ENCODE data around the gene SCML1.

Gene SCML1

GRCh38 chrX:17767734-17768133 lies 30.4 kb downstream of the SCML1 start:
- no peaks in the 10 kb centered on the region for H3K27me3 ChIP-seq (ENCODE audit: insufficient read depth, low read length, poor library complexity, severe bottlenecking)
- no peaks in the 10 kb centered on the region for H3K9me2 ChIP-seq (replicated peaks; ENCODE audit: low read depth, low read length)
- no peaks in the 10 kb centered on the region for H3K36me3 ChIP-seq (ENCODE audit: insufficient read depth, low read length)
- H3F3A ChIP-seq (ENCODE audit: low read depth) = no peaks in the 10 kb centered on the region
- H4K20me1 ChIP-seq (ENCODE audit: insufficient read depth, low read length, poor library complexity, severe bottlenecking) = no peaks in the 10 kb centered on the region
- no peak overlapping the region for H3K4me3 ChIP-seq (ENCODE audit: low read length, poor library complexity, severe bottlenecking)
- H3K4me2 ChIP-seq (ENCODE audit: low read depth, low read length, poor library complexity, severe bottlenecking) = no peak overlapping the region
- no peaks in the 10 kb centered on the region for H3K79me2 ChIP-seq (ENCODE audit: insufficient read depth, low read length)
- H3K4me1 ChIP-seq (ENCODE audit: insufficient read depth, low read length, poor library complexity, severe bottlenecking) = no peaks in the 10 kb centered on the region
- no peak overlapping the region for H2AFZ ChIP-seq (ENCODE audit: low read length)
- H3K9ac ChIP-seq (ENCODE audit: low read depth, low read length, poor library complexity, severe bottlenecking) = no peak overlapping the region
- TF ChIP-seq EZH2phosphoT487 (IDR thresholded peaks at IDR 0.05; ENCODE audit: borderline replicate concordance) (no peak), CTCF (conservative IDR thresholded peaks at IDR 0.05; ENCODE audit: low read length) (no peak)
- H3K9me3 ChIP-seq (ENCODE audit: insufficient read depth, low read depth, low read length) = no peaks in the 10 kb centered on the region

GRCh38 chrX:17768997-17769396 lies 31.7 kb downstream of the SCML1 start:
- Histone ChIP-seq H3K9me2 (replicated peaks; ENCODE audit: low read depth, low read length) (no peaks in the 10 kb centered on the region), H3F3A (ENCODE audit: low read depth) (no peaks in the 10 kb centered on the region), H3K4me2 (ENCODE audit: low read depth, low read length, poor library complexity, severe bottlenecking) (no peak overlapping the region), H2AFZ (ENCODE audit: low read length) (no peak overlapping the region), H3K9me3 (ENCODE audit: insufficient read depth, low read depth, low read length) (no peaks in the 10 kb centered on the region), H3K4me3 (ENCODE audit: low read length, poor library complexity, severe bottlenecking) (no peak overlapping the region), H3K79me2 (ENCODE audit: insufficient read depth, low read length) (no peaks in the 10 kb centered on the region), H3K9ac (ENCODE audit: low read depth, low read length, poor library complexity, severe bottlenecking) (no peak overlapping the region), H3K36me3 (ENCODE audit: insufficient read depth, low read length) (no peaks in the 10 kb centered on the region), H4K20me1 (ENCODE audit: insufficient read depth, low read length, poor library complexity, severe bottlenecking) (no peaks in the 10 kb centered on the region), H3K4me1 (ENCODE audit: insufficient read depth, low read length, poor library complexity, severe bottlenecking) (no peaks in the 10 kb centered on the region), H3K27me3 (ENCODE audit: insufficient read depth, low read length, poor library complexity, severe bottlenecking) (no peaks in the 10 kb centered on the region)
- TF ChIP-seq EZH2phosphoT487 (IDR thresholded peaks at IDR 0.05; ENCODE audit: borderline replicate concordance) = no peak
- no peak for TF ChIP-seq CTCF (conservative IDR thresholded peaks at IDR 0.05; ENCODE audit: low read length)

GRCh38 chrX:17769701-17770269 lies 32.5 kb downstream of the SCML1 start:
- Histone ChIP-seq H2AFZ (ENCODE audit: low read length) (no peak overlapping the region), H3K36me3 (ENCODE audit: insufficient read depth, low read length) (no peaks in the 10 kb centered on the region), H3K4me2 (ENCODE audit: low read depth, low read length, poor library complexity, severe bottlenecking) (no peak overlapping the region), H3K27me3 (ENCODE audit: insufficient read depth, low read length, poor library complexity, severe bottlenecking) (no peaks in the 10 kb centered on the region), H4K20me1 (ENCODE audit: insufficient read depth, low read length, poor library complexity, severe bottlenecking) (no peaks in the 10 kb centered on the region), H3F3A (ENCODE audit: low read depth) (no peaks in the 10 kb centered on the region), H3K79me2 (ENCODE audit: insufficient read depth, low read length) (no peaks in the 10 kb centered on the region), H3K9me2 (replicated peaks; ENCODE audit: low read depth, low read length) (no peaks in the 10 kb centered on the region), H3K9me3 (ENCODE audit: insufficient read depth, low read depth, low read length) (no peaks in the 10 kb centered on the region), H3K9ac (ENCODE audit: low read depth, low read length, poor library complexity, severe bottlenecking) (no peak overlapping the region), H3K4me3 (ENCODE audit: low read length, poor library complexity, severe bottlenecking) (no peak overlapping the region), H3K4me1 (ENCODE audit: insufficient read depth, low read length, poor library complexity, severe bottlenecking) (no peaks in the 10 kb centered on the region)
- TF ChIP-seq EZH2phosphoT487 (IDR thresholded peaks at IDR 0.05; ENCODE audit: borderline replicate concordance) (no peak), CTCF (conservative IDR thresholded peaks at IDR 0.05; ENCODE audit: low read length) (no peak)
